Measurements from ENCODE around the gene WDR70.

GRCh38 chr5:37721447-37721871 lies 342.3 kb downstream of the WDR70 start:
- TF ChIP-seq CTCF (conservative IDR thresholded peaks at IDR 0.05) (no peak), ZFX (IDR thresholded peaks at IDR 0.05) (no peak)

Measured in C4-2B (cell line).